Lower leg skin (tissue), 4 donors: ENCODE data around the gene TTYH3. TPM values are rescaled to one million over a fixed set of nuclear protein-coding genes. Genes with fewer than 3 reads are reported as not detected.

Source experiments
- DNase-seq, 2 donors: peaks; one replicate each; pipeline ENCODE4 v3.0.0-alpha.2; 2019; ENCODE audit warnings: low spot score in 2 of 2
- H3K4me3 ChIP-seq: fragments of 200-600 bp; sonication (generic); 2 replicates; pipeline ENCODE4 v1.5.1; 2017; ENCODE audit warnings: mild to moderate bottlenecking, low read depth; ENCODE audit not compliant: poor library complexity, severe bottlenecking
- CTCF ChIP-seq, 3 donors: fragments of 450-650 bp; IDR thresholded peaks; one replicate each; pipeline ENCODE4 v1.5.1; 2016; ENCODE audit warnings: antibody characterized with exemption in 3 of 3, mild to moderate bottlenecking in 3 of 3, moderate library complexity in 2 of 3
- POLR2A ChIP-seq, 2 donors: fragments of 450-650 bp; IDR thresholded peaks; one replicate each; pipeline ENCODE4 v1.6.1; 2016 to 2017; ENCODE audit warnings: antibody characterized with exemption in 2 of 2, mild to moderate bottlenecking in 1 of 2, moderate library complexity in 1 of 2
- WGBS, 2 donors: methylation state at CpG; one replicate each; pipeline ENCODE4 v1.1.5; 2018; 5-methylcytosine and 5-hydroxymethylcytosine counted together
- intact Hi-C: fragments of 100-400 bp; cut with DNase I; formaldehyde crosslinking; loops from one replicate; pipeline ENCODE4 v1.15.0; 2023; ENCODE audit warnings: low total_unique reads
- total RNA-seq, 4 donors: library from RNA; depleted of rRNA; stranded (reverse); fragments of >200 nt; gene quantifications; one replicate each; pipeline ENCODE4 v1.1.0, GENCODE V29; 2016

Gene TTYH3
- total RNA-seq, 4 donors from 2014 or later: 7.9 to 18.0 (median 13.9) TPM

- 80 to 97% methylated on average over 1 to 11 of the region's 15 CpGs for WGBS, 2 donors
- intact Hi-C loops: no loop called here
- H3K4me3 ChIP-seq: no peak overlapping the region
- TF ChIP-seq POLR2A (IDR thresholded peaks at IDR 0.05): no peak
- no peak for TF ChIP-seq CTCF (IDR thresholded peaks at IDR 0.05)
- DNase-seq: no peak
Observed at GRCh38 chr7:2658941-2659340, 27.2 kb downstream of the TTYH3 start.

- WGBS, 2 donors: 86 to 89% methylated on average over 31 to 36 of the region's 36 CpGs
- TF ChIP-seq POLR2A (IDR thresholded peaks at IDR 0.05): no peak
- no peak for TF ChIP-seq CTCF (IDR thresholded peaks at IDR 0.05)
- intact Hi-C loops: no loop called here
- no peak for DNase-seq
- H3K4me3 ChIP-seq: no peak overlapping the region
Observed at GRCh38 chr7:2659556-2660358, 28.0 kb downstream of the TTYH3 start.

- no peak overlapping the region for H3K4me3 ChIP-seq
- TF ChIP-seq POLR2A (IDR thresholded peaks at IDR 0.05) (no peak), CTCF (IDR thresholded peaks at IDR 0.05) (no peak)
- intact Hi-C loops: no loop called here
- 65 to 66% methylated on average over 12 to 14 of the region's 36 CpGs for WGBS, 2 donors
- DNase-seq: no peak
Observed at GRCh38 chr7:2660359-2661095, 28.7 kb downstream of the TTYH3 start.

GRCh38 chr7:2661096-2661449 is 29.3 kb downstream of the TTYH3 start:
- no peak overlapping the region for H3K4me3 ChIP-seq
- no peak for TF ChIP-seq CTCF (IDR thresholded peaks at IDR 0.05)
- no peak for TF ChIP-seq POLR2A (IDR thresholded peaks at IDR 0.05)
- intact Hi-C loops: no loop called here
- 66 to 67% methylated on average over 5 to 10 of the region's 10 CpGs for WGBS, 2 donors
- no peak for DNase-seq

- intact Hi-C loops: no loop called here
- DNase-seq: no peak
- WGBS, 2 donors: 61 to 75% methylated on average over 34 to 42 of the region's 43 CpGs
- no peak overlapping the region for H3K4me3 ChIP-seq
- TF ChIP-seq POLR2A (IDR thresholded peaks at IDR 0.05): no peak
- TF ChIP-seq CTCF (IDR thresholded peaks at IDR 0.05): no peak
Observed at GRCh38 chr7:2661602-2662272, 30.0 kb downstream of the TTYH3 start.
